Type B pancreatic cell (in vitro differentiated cells): ENCODE data around the gene CDHR3. TPM values are rescaled to one million over a fixed set of nuclear protein-coding genes. Genes with fewer than 3 reads are reported as not detected.

Source experiments
- DNase-seq: peaks from one replicate; pipeline ENCODE4 v3.0.0; 2021; ENCODE audit warnings: mixed read lengths; ENCODE audit not compliant: unreplicated experiment; ENCODE audit errors: extremely low spot score
- H3K27ac Mint-ChIP-seq: 2 replicates; pipeline ENCODE4 v1.8.0; 2021; ENCODE audit warnings: mild to moderate bottlenecking, mixed read lengths
- H3K27me3 Mint-ChIP-seq: 2 replicates; pipeline ENCODE4 v1.8.0; 2021; ENCODE audit warnings: mixed read lengths
- H3K36me3 Mint-ChIP-seq: 2 replicates; pipeline ENCODE4 v1.8.0; 2021; ENCODE audit warnings: mixed read lengths
- H3K4me1 Mint-ChIP-seq: one replicate; pipeline ENCODE4 v1.8.0; 2021; ENCODE audit warnings: mixed read lengths; ENCODE audit not compliant: unreplicated experiment
- H3K4me3 Mint-ChIP-seq: 2 replicates; pipeline ENCODE4 v1.8.0; 2021; ENCODE audit warnings: mild to moderate bottlenecking, mixed read lengths
- H3K9me3 Mint-ChIP-seq: 2 replicates; pipeline ENCODE4 v1.8.0; 2021; ENCODE audit warnings: mixed read lengths
- CTCF ChIP-seq: fragments of 200-600 bp; sonication (generic); conservative IDR thresholded peaks from 2 replicates; pipeline ENCODE4 v1.5.0; 2021; ENCODE audit warnings: antibody characterized with exemption, mild to moderate bottlenecking
- total RNA-seq: library from RNA; stranded (reverse); gene quantifications from 2 replicates; pipeline ENCODE4 v1.2.1, GENCODE V29; 2021; ENCODE audit warnings: low replicate concordance

Gene CDHR3
- total RNA-seq, 1 donor from 2014 or later, result 5.6 TPM

GRCh38 chr7:106016331-106016730 is 53.3 kb downstream of the CDHR3 start:
- peaks cover 22% of the 10 kb centered on the region for H3K4me1 Mint-ChIP-seq
- H3K36me3 Mint-ChIP-seq, result no peaks in the 10 kb centered on the region
- H3K27me3 Mint-ChIP-seq, result peaks cover 7% of the 10 kb centered on the region
- no peak overlapping the region for H3K27ac Mint-ChIP-seq
- no peak for DNase-seq
- no peak for TF ChIP-seq CTCF
- no peak overlapping the region for H3K4me3 Mint-ChIP-seq
- no peaks in the 10 kb centered on the region for H3K9me3 Mint-ChIP-seq

GRCh38 chr7:106017657-106018056 is 54.6 kb downstream of the CDHR3 start:
- Mint-ChIP-seq H3K27ac (no peak overlapping the region), H3K4me3 (no peak overlapping the region), H3K4me1 (peaks cover 27% of the 10 kb centered on the region), H3K27me3 (peaks cover 3% of the 10 kb centered on the region), H3K9me3 (no peaks in the 10 kb centered on the region), H3K36me3 (no peaks in the 10 kb centered on the region)
- no peak for TF ChIP-seq CTCF
- no peak for DNase-seq

GRCh38 chr7:106018566-106019469 is 55.8 kb downstream of the CDHR3 start:
- no peak for TF ChIP-seq CTCF
- peaks cover 7% of the 10 kb centered on the region for H3K27me3 Mint-ChIP-seq
- H3K36me3 Mint-ChIP-seq, result no peaks in the 10 kb centered on the region
- no peak for DNase-seq
- H3K27ac Mint-ChIP-seq, result no peak overlapping the region
- no peaks in the 10 kb centered on the region for H3K9me3 Mint-ChIP-seq
- peaks cover 27% of the 10 kb centered on the region for H3K4me1 Mint-ChIP-seq
- no peak overlapping the region for H3K4me3 Mint-ChIP-seq

GRCh38 chr7:106019470-106019820 is 56.4 kb downstream of the CDHR3 start:
- Mint-ChIP-seq H3K27ac (no peak overlapping the region), H3K4me3 (no peak overlapping the region), H3K9me3 (no peaks in the 10 kb centered on the region), H3K36me3 (no peaks in the 10 kb centered on the region), H3K4me1 (peaks cover 27% of the 10 kb centered on the region), H3K27me3 (peaks cover 7% of the 10 kb centered on the region)
- DNase-seq, result no peak
- no peak for TF ChIP-seq CTCF

- Mint-ChIP-seq H3K27ac (no peak overlapping the region), H3K4me3 (no peak overlapping the region), H3K27me3 (peaks cover 4% of the 10 kb centered on the region), H3K4me1 (peaks cover 19% of the 10 kb centered on the region), H3K36me3 (no peaks in the 10 kb centered on the region), H3K9me3 (no peaks in the 10 kb centered on the region)
- DNase-seq, result no peak
- no peak for TF ChIP-seq CTCF
Measured at GRCh38 chr7:106021151-106022067, 58.3 kb downstream of the CDHR3 start.
